Measurements from ENCODE around the gene MAP3K7.

DNA sequence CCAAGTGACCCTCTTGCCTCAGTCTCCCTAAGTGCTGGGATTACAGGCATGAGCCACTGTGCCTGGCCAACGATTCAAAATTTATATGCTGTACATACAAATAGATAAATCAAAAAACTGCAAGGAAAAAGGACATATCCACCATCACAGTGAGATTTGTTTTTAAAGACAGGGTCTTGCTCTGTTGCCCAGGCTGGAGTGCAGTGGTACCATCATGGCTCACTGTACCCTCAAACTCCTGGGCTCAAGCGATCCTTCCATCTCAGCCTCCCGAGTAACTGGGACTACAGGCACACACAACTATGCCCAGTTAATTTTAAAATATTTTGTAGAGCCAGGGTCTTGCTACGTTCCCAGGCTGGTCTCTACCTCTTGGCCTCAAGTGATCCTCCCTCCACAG, 61.5 kb downstream of the MAP3K7 start:
- TF ChIP-seq, protein P1, sequence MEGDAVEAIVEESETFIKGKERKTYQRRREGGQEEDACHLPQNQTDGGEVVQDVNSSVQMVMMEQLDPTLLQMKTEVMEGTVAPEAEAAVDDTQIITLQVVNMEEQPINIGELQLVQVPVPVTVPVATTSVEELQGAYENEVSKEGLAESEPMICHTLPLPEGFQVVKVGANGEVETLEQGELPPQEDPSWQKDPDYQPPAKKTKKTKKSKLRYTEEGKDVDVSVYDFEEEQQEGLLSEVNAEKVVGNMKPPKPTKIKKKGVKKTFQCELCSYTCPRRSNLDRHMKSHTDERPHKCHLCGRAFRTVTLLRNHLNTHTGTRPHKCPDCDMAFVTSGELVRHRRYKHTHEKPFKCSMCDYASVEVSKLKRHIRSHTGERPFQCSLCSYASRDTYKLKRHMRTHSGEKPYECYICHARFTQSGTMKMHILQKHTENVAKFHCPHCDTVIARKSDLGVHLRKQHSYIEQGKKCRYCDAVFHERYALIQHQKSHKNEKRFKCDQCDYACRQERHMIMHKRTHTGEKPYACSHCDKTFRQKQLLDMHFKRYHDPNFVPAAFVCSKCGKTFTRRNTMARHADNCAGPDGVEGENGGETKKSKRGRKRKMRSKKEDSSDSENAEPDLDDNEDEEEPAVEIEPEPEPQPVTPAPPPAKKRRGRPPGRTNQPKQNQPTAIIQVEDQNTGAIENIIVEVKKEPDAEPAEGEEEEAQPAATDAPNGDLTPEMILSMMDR (IDR thresholded peaks at IDR 0.05), result no peak
- no peak for TF ChIP-seq POLR2A (IDR thresholded peaks at IDR 0.05)
- TF ChIP-seq POLR2AphosphoS5 (IDR thresholded peaks at IDR 0.05), result no peak
- no peak for TF ChIP-seq EP300 (IDR thresholded peaks at IDR 0.05)

All from suprapubic skin (tissue), 4 donors.